HG03039 (cell line): ENCODE measurements around the gene KRT73.

Source experiments
- ATAC-seq: cut with Tn5 transposase; IDR thresholded peaks from one replicate; pipeline ENCODE4 v1.9.1; 2021; ENCODE audit warnings: mild to moderate bottlenecking, moderate library complexity; ENCODE audit not compliant: unreplicated experiment

KRT73 gene

DNA sequence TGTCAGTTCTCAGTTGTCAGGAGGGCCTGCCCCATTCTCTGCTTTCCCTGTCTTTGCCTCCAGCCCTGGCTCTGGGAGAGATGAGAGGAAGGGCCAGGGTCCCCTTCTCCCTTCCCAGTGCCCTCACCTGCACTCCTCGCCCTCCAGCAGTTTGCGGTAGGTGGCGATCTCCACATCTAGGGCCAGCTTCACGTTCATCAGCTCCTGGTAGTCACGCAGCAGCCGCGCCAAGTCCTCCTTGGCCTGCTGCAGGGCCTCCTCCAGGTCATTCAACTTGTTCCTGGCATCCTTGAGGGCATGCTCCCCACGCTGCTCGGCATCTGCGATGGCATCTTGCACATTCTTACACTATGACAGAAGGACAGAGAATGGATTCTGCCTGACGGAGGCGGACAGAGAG lies 28.3 kb upstream of the KRT73 start:
- ATAC-seq, result no peak

DNA sequence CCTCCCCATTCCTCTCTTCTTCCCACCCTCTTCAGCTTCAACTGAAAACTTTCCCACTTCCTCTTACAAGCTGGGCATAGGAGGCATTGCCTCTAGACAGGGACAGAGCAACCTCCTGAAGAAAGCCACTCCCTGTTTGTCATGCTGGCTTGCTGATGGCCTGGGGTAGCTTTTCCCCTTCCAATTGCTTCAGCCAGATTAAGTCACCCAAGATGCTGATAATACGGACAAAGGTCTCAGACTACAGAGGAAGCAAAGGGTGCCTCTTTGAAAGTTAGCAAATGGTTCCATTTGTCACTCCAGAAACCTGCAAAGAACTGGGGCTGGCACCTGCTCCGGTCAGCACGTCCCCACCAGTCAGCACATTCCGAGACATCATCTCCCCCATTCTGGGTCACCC lies 27.6 kb upstream of the KRT73 start:
- no peak for ATAC-seq

DNA sequence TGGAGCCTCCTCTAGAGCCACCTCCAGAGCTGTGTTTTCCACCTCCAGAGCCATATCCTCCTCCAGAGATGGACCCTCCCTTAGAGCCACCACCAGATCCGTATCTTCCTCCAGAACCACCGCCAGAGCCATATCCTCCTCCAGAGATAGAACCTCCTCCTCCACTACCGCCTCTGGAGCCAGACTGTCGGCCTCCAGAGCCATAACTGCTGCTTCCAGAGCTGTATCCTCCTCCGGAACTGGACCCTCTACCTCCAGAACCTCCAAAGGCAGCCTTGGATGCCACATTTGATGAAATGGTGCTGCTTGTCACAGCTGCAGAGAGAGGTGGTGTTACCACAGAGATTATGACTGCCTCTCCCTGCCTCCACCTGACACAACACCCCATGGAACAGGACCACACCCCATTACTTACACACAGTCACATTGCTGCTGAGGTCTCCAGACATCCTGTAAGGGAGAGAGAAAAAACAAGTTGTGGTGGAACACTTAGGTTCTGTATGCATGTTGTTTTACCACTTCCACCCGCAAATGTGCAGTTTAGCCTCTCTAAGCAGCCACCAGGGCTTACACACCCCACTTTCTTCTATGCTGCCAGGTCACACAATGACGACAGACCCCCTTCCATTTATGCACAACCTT lies 26.9 kb upstream of the KRT73 start:
- ATAC-seq, result no peak

DNA sequence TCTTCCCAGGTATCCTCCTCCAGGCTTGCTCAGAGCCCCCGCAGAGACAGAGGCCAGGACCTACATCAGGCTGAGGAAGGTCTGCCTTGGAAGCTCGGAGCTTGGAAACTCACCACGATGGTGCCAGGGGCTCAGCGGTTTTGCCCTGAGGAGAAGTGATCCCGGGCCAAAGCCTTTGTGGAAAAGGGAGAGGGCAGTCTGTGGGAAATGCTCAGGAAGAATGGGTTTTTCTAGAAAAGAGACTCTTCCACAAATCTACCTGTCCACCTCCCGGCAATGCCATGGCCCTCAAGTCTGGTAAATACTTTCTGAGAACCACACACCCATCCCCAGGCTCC lies 25.7 kb upstream of the KRT73 start:
- ATAC-seq, result no peak

DNA sequence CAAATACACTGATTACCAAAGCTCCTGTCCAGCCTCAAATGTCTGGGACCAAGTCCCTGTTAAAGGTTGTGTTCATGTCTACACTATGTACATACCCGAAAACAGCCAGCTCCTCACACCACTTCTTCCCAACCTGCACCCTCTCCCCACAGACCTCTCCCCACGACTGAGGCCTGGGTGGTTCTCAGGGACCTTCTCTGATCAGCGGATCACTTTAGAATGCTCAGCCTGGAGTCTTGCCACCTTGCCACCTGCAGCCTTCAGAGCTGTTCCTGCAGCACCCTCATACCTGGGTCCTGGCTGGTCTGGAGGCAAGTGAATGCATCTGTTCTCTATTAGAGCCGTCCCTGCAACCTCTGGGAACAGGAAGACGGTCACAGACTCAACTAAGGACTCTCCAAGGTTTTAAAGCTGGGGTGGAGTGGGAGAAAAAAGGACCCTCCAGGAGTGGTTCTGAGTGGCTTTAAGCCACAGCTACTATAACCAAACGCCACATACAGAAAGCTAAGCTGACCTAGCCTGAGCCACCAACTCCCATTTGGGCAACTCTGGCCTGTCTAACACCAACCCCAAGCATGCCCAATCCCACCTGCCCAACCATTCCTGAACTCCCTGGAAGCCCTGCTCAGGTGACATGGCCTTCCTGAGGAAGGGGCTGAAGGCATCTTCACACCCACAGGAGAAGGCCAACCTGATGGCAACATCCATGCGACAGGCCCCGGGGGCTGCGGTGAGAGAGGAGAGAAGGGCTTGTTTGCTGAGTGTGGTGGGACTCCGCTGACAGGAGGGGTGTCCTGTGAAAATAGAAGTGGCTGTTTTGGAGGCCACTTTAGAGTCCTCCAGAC lies 25.1 kb upstream of the KRT73 start:
- no peak for ATAC-seq

DNA sequence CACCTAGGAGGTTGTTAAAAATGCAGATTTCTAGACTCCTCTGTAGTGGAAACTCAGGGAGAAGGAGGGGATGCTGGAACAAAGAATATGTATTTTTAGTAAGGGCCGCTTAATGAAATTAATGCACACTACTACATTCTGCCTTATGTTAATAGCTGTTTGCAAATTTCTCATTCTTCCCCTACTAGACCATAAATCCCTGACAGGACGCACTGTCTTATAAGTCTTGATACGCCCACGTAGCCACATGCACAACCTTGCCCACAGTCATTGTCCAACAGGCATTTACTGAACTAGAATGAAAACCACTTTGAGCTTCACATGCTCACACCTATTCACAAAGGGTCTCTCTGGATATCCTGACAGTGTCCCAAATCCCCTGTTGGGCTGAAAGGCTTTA lies 23.1 kb upstream of the KRT73 start:
- ATAC-seq, result no peak

DNA sequence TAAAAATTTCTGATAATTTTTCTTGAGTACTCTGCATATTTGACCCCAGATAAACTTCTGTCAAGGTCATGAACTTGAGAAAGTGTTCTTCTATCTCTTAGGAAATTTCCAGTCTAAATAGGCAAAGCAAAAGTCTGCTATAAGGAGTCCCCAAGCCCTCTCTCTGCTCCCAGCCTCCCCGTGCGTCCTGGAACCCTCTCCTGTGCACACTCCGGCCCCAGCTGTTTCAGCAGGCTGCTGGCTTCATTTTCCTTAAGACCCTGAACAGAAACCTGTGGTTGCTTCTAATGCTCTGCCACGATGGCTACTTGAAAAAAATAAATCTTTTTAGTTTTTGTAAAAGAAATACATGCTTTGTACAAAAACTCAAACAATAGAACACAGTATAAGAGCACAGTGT lies 18.9 kb upstream of the KRT73 start:
- ATAC-seq, result no peak

DNA sequence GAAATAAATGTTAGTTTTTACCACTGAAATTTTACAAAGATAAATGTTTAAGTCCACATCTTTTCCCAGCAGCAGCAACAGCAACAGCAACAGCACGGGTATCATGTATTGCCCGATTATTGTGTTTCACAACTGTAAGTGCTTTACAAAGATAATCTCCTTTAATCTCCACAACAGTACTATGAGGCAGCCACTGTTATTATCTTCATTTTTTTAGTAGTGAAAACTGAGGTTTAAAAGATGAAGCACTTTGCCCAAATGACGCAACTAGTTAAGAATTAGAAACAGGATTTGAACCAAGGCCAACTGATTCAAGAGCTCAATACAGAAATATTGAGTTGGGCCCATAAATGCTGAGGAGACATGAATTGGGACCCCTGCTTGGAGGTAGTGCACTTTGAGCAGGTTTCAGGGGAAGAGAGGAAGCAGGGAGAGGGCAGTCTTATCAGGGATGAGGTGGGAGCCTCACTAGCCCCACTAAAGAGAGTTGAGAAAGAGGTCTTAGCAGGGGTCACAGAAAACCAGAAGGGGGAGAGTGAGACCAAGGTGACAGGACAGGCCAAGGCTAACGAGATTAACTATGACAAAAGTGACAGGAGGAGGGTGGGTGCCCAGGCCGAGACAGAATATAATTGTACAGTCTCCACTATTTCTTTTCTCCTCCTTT lies 18.4 kb upstream of the KRT73 start:
- no peak for ATAC-seq

DNA sequence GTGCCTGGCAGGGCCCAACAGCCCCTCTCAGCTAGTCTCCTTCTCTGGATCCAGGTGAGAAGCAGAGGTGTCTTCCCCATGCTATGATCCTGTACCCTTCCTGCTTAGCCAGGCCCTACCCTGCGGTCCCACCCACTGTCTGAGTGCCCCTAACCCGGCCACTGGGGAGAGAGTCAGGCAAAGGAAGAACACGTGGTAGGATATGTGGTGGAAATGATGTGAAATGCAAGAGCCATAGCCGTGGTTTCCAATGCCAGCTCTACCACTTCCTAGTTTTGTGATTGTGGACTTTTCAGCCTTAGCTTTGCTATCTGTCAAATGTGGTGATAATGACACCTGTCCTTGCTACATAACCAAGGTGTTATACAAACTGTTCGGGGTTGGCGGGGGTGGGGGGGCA lies 17.8 kb upstream of the KRT73 start:
- ATAC-seq, result no peak

DNA sequence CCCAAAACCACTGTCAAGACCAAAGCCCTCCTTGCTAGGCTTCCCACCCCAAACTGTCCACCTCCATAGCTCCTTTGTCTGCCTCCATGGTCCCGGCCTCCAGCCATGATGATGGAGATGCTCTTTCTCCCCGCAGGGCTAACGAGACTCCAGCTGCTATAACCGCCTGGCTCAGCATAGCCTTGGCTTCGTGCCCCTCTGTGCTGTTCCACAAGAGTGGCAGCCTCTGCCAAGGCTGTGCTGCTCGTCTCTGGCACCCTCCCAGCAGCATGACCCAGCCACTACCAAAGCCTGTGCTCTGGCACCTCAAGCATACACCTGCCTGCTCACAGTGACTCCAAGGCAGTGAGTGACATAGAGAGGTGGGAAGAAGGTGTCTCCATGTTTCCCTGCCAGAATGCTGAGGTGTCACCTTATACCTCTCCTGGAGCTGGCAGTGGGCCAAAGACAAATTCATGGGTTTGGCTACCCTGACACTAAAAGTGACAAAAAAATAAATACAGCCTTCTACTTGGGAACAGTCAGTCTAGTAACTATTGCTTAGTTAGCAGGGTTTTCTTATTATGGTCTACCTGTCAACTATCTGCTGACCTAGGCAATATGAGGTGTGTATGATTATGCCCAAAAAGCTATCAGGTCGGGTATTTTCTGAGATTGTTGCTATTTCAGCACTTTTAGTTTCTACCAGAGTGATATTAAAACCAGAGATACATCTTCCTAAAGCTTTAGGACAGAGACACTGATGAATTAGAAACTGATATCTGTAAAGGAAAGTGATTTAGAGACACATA lies 16.1 kb upstream of the KRT73 start:
- ATAC-seq, result no peak

DNA sequence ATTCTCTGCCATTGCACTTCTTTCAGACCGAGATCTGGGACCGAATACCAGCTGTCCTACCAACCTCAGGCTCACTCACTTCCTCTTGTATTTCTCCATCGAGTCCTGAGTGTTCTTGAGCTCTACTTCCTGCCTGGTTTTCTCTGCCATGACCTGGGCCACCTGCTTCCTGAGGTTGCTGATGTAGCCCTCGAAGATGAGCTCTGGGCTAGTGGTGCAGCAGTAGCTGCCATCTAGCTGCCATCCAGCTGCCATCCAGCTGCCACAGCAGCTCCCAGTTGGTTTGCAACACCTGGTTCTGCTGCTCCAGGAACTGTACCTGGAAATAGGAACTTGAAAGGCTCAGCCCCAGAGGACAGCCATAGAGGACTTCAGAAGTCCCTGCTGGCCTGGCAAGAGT lies 15.0 kb upstream of the KRT73 start:
- no peak for ATAC-seq

DNA sequence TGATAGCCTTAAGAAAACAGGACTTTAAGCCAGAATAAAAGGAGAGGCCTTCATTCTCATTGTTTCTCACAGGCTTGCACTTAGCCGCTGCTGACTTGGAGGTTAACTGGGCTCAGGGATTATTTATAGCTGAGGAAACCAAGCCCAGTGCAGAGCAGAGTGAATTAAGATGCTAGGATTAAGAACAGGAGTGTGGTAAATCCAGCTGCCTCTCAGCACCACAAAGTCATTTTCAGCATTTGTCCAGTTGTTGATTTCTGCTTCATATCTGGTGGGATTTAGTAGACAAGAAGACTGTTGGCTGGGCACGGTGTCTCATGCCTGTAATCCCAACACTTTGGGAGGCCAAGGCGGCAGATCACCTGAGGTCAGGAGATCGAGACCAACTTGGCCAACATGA lies 14.3 kb upstream of the KRT73 start:
- no peak for ATAC-seq

DNA sequence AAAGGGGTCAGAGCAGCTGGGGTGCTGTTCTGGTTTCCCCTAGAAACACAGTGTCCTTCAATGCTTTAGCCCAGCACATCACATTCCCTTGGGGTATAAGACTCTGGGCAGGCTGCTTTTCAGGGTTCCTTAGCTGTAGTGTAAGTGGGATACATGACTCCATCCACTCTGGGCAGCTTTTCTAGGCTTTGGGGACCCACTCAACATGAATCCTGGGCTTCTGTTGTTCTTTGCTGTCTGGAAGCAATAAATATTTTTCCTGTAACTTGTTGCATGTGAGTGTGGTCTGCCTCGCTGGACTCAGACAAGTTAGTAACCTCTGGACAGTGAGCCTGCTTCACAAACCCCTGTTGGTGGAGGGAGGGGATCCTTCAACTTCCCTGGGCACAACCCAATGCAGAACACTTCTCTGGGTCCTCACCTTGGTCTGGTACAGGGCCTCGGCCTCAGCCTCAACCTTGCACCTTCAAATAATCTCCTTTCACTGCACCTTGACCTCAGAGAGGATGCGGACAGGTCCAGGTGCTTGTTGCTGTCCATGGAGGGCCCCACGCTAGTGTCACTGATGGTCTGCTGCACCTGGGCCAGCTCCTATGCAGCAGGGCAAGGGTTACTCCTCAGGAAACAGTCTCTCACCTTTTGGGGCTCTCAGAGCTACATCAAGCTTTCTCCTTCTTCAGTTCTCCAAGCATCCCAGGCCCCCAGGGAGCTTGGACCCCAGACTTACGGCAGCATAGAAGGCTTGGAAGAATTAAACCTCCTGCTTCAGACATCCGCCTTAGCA lies 13.5 kb upstream of the KRT73 start:
- no peak for ATAC-seq

DNA sequence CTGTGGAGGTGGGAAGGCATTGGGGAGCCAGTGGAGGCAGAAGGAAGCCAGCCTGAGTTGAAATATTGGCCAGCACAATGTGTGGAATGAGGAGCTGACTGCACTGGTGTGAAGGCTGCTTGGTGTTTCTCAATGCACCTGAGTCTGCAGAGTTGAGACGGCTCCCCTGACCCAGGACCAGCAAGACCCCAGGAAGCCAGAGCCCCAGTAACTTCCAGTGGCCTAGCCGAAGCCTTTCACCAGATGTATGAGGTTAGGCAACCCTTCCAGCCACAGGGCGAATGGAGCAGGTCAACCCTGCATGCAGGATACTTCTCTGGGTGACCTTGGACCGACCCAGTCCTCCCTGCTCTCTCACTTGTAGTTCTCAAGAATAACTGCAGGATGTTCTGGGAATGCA lies 12.9 kb upstream of the KRT73 start:
- ATAC-seq, result no peak

DNA sequence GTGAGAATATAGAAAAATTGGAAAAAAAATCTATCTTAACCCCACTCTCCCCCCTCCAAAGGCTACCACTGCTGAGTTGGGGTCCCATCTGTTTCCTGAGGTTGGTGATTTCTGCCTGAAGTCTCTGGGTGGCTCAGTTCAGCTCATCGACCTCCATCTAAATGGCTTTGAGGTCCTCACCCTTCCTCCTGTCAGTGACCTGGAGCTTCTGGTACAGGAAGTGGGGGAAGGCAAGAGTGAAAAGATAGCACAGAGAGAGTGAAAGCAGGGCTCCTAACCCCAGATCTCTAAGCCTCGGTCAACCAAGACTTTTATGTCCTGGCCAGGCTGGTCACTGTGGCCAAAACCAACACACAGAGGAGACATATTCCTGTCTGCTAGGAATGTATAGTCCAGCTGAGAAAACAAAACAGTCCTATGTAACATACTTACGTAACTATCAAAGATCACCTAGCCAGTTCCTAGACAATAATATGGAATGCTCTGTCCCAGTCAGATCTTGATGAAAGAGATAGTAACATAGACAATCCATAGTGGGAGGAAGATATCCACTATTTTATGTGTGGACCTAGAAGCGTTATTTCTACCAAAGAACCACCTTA lies 12.3 kb upstream of the KRT73 start:
- no peak for ATAC-seq

DNA sequence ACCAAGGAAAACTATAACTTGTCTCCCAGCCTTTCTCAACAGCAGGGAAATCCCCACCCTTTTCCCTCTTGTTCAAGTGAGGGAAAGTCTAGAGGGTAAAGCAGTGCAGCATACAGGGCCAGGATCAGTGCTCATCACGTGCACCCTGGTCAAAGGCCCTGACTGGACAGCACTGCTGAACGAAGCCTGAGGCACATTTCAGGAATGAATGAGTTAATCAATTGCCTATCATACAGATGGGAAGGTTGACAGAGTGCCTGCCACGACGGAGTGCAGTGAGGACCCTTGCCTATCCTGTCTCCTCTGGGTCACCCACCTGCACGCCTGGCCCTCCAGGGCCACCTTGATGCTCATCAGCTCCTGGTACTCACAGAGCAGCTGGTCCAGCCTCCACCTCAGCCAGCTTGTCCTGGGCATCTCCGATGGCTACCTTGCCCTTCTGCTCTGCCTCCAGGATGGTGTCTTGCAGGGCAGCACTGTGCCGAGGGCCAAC lies 11.7 kb upstream of the KRT73 start:
- ATAC-seq, result no peak

DNA sequence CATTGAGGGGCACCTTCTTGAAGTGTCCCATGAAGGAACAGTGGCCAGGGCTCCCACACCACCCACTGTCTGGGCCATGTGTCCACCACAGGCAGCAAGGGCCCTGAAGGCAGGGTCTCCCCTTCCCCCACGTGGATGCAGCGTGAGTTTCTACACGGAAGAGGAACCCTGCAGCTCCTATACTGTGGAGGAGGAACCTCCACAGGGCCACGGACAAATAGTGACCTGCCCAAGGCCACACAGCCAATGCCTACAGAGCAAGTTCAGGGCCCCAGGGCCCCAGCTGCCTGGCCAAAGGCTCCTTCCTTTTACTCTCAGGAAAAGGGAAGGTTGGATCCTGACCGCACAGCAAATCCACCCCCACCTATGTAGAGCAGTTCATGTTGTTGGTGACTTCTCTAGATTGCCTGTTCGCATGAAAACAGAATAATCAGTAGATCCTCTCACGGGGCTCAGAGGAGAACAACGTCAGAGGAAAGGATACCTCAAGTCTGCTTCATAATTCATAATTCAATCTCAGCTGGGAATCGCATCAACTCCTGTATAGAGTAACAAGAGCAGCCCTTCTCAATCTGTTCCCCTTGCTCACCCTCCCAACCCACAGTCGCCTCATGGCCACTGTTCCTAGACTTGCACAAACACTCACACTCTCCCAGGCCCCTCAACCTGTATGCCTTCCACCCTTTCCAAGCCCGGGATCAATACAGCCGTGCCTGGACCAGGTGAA lies 11.1 kb upstream of the KRT73 start:
- ATAC-seq, result no peak

DNA sequence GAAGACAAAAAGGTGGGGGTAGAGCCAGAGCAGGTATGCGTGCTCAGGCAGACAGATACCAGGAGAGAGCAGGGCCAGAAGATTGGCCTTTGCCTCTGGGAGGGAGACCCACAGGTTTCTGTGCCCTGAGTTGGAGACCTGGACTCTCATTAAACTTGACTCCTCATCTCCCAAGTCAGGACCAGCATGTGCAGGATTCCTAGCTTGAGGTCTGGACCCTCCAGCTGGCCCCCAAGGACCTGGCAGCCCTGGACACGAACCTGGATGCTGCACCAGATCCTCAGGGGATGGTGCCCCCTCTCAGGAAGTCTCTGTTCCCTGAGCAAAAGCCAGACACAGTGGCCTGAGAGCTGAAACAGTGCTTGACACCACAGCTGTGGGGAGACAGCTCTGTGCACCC lies 10.5 kb upstream of the KRT73 start:
- no peak for ATAC-seq

DNA sequence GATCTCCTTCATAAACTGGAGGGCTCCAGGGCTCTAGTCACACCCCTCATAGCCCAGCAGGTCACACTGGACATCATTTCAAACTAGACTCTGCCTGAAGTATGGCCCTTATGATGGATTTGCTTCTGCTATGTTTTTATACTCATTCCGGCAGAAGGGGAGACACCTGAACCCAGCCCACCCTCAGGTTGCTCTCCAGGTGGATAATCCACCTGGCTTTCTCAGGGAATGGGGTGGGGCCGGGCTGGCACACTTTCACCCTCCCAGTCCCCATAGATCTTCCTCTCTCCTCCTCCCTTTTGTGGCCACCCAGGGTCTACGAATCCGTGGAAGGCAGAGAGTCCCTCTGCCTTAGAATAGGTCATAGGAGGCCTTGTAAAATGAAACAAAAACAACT lies 9.8 kb upstream of the KRT73 start:
- no peak for ATAC-seq
